CD4-positive, alpha-beta T cell treated with Interleukin-10 for 1 hour (primary cell): ENCODE results near the gene XYLT2.
A peak's percentile ranks its signal among the peaks of the same experiment; 100 is the strongest.

Experiments used
- DNase-seq: peaks from one replicate; pipeline ENCODE4 v3.0.0-alpha.2; 2020

The XYLT2 gene

DNA sequence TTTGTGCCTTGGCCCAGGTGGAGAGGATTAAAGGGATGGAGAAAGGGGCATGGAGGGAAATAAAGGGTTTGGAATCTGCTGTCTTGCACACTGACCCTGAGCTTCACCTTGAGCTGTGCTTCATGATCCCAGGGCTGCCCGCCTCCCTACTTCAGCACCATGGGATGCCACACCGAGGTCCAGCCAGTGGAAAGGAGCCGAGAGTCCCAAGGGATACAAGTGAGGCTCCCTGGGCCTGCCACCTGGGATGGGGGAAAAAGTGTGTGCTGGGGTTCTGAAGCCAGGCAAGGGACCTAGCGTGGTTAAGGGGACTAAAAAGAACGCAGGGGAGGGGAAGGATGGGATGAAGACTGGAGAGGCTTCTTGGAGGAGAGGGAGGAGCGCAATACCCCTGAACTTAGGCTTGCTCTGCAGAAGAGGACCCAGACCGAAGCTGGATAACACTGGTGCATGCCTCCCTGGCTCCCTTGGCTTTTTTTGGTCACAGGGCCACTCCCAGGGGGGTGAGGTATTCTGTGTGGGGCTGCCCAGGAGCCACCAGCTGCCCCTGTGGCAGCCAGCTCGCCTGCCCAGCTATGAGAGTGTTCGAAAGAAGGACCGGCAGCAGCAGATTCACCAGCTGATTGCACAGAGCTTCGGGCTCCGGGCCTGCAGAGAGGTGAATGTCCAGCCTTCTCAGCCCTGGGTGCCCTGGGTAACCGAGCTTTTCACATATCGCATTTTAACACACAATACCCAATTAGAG is 19.9 kb downstream of the XYLT2 start:
- no peak for DNase-seq

DNA sequence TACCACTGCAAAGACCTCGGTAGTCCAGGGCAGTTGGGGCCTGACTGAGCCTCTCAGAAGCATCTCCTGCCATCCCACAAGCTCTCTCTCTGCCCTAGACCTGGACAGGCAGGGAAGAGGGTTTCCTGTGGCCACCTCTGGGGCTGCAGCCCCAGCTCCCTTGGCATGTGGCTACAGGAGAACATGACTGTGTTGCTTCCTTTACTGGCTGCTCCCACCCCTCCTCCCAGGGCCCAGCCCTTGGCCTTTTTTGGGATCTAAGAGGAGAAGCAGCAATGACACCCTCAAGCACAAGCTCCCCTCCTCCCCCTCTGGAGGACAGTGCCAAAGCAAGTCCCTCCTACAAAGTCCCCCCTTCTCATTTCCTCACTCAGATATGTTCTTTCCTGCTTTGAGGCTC is 21.5 kb downstream of the XYLT2 start:
- no peak for DNase-seq

DNA sequence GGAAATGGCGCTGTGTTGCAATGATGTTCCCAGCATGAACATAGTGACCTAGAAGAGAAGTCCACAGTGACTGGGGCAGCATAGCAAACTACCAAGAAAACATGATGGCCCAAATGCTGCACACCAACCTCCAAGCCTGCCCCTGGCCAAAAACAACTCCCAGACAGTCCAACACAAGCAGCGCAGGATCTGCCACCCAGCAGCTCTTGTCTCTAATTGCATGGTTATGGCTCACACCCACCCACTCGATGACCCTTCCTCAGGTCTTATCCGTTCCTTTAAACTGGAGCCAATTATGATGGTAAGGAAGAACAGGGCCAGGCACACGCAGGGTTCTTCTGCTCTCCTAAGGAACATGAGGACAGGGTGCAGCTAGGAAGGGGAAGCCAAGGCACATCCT is 24.1 kb downstream of the XYLT2 start:
- DNase-seq, result no peak

DNA sequence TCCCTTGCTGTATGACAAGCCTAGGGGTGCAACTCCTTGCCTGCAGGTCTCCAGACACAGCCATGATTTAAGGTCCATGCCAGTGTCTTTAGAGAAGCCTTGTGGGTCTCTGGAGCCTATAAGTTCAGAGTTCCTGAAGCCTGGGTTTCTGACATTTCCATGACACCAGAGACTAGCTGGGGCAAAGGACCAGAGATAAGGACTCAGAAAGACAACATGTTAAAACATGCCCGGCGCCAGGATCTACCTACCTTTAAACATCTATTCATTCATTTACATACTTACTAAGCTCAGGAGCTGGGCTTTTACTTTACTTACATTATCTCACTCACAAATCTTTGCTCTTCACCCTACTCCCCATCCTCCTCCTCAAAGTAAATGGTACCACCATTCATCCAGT is 25.6 kb downstream of the XYLT2 start:
- DNase-seq, result no peak

DNA sequence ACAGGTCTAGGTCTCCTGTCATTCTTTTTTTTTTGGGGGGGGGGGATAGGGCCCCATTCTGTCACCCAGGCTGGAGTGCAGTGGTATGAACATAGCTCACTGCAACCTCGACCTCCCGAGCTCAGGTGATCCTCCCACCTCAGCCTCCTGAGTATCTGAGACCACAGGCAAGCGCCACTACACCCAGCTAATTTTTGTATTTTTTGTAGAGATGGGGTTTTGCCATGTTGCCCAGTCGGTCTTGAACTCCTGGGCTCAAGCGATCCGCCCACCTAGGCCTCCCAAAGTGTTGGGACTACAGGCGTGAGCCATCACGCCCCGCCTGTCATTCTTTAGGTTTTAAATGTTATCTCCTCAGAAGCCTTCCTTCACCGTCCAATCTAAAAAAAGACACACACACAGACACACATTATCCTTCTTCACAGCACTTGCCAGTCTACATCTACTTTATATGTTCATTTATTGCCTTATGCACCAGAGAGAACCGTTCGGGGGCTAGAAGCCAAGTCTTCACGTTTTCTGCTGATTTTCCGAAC is 26.4 kb downstream of the XYLT2 start:
- DNase-seq, result no peak

DNA sequence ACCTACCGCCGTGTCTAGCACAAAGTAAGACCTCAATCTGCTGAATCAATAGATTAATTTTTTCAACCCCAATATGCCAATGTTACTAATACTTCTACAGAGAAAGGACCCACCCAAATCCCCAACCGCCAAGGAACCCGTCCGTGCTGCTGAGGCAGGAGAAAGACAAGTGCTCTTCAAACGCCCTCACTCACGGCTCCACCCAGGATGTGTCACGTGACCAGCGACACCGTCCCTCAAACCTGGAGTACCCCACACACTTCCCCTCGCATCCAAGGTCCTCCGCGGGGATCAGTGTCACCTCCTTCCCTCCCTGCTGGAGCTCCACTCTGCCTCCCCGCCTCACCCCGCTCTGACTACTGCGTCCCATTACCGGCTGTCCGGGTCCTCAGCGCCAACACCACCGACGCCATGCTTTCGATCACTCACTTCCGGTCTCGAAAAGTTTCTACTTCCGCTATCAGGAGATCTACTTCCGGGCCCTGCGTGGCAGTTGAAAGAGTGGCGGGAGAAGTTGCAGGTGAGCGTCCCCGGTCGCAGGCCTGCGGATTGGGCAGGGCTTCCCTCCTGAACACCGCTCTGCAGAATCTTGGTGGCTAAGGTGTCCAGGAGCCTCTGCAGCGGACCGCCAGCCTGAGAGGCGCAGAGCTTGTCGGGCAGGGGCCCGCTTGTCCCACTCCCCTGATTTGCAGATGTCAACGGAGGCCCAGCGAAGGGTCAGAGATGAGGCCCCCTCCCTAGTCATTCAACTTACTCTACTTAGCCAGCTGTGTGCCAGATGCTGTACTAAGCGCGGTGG is 27.0 kb downstream of the XYLT2 start, which contains the start of the genes EME1 and MRPL27:
Gene EME1 (plus strand): TSS at position 472 of the 799 bp plus-strand sequence. CDS start 1,980 bp downstream, outside the sequence.
Gene MRPL27 (minus strand): TSS at position 427 of the 799 bp plus-strand sequence. CDS start 14 bp downstream, at position 413.
- DNase-seq, result peak; percentile 91

DNA sequence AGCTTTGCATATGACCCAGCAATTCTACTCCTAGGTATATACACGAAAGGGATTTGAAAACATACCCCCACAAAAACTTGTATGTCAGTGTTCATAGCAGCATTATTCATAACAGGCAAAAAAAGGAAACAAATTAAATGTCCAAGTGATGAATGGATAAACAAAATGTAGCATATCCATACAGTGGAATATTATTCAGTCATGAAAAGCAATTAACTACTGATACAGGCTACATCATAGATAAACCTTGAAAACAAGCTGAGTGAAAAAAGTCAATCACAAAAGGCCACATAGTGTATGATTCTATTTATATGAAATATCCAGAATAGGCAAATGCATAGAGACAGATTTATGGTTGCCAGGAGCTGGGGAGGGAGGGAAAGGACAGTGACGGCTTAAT is 27.8 kb downstream of the XYLT2 start:
- no peak for DNase-seq

DNA sequence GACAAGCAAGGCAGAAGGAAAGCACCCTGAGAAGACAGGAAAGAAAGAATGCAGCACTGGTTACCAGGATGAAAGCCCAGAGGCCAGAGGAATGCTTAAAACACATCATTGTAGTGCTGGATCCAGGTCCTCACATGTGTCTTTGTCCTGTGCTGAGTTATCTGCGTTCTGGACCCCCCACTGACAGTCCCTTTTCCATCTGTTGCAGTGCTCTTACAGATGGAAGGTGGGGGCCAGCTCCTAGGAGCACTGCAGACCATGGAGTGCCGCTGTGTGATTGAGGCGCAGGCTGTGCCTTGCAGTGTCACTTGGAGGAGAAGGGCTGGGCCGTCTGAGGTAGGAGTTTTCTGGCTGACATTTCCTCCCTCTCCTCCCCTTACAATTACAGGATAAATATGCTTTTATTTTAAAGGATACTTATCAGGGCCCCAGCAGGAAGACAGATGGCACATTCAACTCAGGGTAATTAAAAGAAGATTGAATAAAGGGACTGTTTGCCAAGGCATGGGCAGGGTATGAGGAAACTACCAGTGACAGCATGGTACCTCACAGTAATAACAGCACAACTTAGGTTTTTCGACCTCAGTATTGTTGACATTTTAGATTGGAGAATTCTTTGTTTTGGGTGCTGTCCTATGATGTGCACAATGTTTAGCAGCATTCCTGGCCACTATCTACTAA is 30.1 kb downstream of the XYLT2 start:
- no peak for DNase-seq

DNA sequence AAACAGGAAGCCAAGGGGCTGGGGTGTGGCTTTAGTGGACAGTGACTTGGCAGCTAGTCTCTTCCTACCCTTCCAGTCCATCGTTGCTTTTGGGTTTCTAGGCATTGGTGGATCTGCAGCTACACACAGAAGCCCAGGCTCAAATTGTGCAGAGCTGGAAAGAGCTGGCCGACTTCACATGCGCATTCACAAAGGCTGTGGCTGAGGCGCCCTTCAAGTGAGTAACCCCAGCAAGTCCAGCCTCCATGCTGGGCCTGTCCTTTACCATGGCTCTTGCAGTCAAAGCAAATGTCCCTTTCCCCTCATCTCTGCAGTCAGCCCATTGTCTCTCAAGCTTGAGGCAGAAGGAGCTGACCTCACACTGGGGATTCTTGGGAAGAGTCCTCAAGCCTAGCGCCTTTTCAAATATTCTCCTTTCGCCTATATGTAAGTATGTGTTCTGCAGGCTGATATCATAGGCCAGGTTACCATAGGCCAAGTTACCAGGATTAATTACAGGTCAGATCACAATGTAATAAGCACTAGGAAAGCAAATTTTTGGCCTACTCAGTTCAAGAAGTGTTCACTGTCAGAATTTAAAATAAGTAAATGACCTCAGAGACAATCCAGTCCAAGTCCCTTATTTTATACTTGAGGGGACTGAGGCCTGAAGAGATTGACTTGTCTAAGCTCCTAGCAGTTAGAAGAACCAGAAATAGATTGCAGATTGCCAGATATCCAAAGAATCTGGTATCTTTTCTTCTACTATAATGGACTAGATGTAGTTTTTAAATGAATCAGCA is 33.6 kb downstream of the XYLT2 start:
- no peak for DNase-seq

DNA sequence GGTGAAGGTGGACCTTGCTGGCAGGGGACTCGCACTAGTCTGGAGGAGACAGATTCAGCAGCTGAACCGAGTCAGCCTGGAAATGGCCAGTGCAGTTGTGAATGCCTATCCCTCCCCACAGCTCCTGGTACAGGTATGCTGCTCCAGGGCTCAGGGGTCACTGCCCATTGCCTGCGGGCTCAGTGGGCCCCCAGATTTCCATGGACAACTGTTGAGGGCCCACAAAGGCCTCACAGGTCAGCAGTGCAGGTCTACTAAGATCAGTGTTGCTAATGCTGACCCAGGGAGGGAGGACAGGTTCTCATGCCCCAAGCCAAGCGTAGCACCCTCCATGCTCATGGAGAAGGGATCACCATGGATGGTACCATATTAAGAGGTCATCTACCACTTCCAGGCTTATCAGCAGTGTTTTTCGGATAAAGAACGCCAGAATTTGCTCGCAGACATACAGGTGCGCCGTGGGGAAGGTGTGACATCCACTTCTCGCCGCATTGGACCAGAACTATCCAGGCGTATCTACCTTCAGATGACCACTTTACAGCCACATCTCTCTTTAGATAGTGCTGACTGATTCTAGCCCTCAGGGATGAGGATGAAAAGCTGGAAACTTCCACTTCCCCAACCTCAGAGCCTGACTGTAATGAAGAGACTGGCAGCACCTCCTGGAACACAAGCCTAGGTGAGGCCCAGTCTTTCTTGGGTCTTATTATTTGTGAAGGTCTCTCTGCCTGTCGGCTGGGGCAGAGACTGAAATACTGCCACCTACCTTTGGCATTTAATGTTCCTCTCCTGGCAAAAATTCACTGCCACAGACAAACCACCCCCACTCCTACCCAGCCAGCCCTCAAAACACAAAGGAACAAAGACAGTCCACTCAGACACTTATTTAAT is 34.7 kb downstream of the XYLT2 start:
- no peak for DNase-seq

DNA sequence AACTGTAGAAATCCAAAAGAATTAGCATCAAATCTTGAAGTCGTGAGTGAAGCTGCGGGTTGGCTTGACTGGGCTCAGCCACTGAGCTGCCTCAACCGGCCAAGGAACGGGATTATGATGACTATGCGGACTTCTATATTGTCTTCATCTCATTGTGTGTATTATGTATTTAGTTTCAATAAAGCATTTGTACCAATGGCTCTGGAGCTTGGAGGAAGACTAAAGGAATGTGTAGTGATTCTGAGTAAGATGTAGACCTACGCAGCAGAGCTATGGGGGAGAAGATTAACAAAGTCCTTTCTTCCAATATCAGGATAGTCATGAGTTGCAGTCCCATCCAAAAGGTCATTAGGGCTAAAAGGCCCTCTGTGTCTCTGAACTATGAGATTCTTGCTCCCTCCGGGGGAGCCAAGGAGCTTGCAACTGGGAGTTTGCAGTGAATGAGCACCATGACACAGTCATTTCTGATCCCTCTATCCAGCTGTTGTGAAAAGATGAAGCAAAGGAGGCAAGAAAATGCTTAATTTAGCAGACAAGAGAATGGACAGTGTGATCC is 35.4 kb downstream of the XYLT2 start:
- no peak for DNase-seq

DNA sequence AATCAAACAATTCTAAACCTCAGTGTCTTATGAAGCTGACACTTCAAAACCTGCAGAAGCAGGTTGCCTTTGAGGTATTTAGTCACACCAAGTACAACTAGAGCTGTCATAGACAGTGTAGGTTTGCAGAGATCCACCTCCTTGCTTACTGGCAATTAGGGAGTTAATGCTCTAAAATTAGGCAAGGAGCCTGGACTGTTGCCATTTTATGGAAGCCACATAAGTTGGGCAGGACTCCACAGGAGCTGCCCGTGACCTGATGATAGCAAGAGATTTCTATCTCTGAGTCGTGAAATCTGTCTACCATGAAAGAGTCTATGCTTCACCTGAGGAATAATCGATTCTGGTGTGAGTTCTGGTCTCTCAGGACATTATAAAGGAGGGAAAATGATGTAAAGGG is 36.0 kb downstream of the XYLT2 start:
- DNase-seq, result no peak

DNA sequence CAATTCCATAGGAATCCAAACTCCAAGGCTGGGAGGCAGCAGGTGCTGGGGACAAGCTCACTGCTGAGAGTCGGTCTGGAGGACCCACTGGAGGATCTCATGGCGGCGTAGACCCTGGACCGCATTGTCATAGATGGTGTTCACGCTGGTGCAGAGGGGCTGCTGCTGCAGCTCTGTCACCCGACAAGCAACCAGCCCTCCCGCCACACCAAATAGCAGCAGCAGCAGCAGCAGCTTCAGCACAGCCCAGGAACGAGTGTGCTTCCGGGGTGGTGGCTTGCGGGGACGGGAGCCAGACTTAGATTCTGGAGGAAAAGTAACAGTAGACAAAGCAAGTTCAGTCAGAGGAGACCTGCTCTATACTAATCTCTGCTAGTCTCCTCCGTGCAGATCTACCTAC is 37.0 kb downstream of the XYLT2 start:
- no peak for DNase-seq

DNA sequence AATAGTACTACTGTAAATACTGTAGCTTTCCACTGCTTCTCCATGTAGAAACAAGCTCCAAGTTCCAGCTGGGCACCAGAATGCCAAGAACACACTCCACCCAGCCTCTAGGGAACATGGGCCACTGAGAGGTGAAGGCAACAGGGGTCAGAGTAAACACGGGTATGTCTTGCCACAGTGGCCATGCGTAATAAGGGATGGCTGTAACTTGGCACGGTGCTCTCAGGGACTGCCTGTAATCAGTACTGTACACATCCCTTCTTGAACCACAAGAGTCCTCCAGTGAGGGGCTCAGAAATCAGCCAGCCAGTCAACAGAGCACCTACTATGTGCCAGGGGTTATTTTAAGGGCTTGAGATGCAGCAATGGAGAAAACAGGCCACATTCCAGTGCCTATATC is 40.6 kb downstream of the XYLT2 start:
- DNase-seq, result no peak

DNA sequence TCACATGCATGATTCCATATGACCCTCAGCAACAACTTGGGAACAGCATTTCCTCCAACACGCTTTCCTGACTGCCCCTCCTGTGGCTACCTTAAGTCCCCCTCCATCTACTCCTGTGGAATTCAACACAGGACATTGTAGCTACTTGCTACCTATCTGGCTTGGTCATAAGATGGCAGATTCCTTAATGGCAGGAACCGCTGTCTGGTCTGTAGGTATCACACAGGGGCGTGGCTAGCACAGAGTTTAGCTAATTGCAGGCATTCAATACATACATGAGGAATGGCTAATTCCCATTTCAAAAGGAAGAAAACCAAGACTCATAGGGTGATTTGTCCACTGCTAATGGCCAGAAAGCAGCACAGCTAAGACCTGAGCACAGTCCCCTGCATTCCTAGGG is 42.8 kb downstream of the XYLT2 start:
- DNase-seq, result no peak

DNA sequence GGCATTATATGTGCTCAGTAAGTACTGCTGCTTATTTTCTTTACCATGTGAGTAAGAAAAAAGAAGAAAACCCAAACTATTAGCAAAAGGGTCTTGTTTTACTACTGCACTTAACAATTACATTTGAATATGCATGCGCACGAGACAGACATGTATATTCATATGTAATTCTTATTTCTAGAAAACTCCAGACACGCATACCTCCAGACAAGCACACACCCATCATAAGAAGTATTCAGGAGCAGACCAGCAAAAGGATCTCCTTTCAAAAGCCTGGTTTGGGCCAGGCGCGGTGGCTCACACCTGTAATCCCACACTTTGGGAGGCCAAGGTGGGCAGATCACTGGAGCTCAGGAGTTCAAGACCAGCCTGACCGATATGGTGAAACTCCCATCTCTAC is 43.6 kb downstream of the XYLT2 start:
- DNase-seq, result no peak

DNA sequence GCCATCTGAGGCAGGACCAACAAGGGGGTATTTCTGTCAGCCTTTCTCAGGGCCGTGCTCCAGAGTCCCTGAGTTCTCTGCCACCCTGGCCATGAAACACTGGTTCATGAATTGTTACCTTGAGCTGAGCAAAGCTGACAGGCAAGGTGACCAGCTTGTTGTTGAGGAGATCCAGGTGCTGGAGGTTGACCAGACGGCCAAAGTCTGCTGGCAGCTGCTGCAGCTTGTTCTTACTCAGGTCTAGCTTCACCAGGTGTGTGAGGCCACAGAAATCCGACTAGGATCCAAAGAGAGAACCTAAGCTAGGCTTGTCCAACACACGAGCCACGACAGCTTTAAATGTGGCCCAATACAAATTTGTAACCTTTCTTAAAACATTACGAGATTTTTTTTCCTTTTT is 46.7 kb downstream of the XYLT2 start:
- no peak for DNase-seq

DNA sequence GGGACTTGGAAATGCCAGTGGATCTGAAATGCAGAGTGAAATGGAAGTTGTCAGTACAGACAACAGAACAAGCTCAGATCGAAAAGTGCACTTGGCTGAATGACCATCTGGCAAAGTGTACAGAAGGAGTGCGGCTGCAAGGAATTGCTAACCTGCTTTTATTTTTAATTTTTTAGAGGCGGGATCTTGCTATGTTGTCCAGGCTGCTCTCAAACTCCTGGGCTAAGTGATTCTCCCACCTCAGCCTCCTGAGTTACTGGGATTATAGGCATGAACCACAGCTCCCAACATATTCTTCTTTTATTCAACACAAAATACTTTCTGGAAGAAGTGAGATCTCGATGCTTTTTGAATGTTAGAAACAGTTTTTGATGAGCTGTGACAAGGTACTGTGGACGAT is 47.8 kb downstream of the XYLT2 start:
- DNase-seq, result no peak

DNA sequence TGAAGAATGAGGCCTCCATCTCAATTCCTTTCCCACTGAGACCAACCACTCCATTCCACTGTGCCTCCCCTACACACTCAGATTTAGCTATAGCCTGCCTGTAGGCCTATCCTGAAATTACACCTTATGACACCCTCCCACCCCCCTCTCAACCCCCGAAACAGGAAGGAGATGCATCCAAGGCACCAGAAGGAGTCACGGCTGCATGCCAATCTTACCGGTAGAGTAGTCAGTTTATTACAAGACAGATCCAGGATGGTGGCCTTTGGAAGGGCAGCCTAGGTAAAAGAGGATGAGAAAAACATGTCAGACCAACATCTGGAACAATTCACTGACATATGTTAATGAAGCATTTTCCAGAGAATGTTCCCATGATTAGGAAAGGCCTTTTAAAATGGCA is 48.8 kb downstream of the XYLT2 start:
- no peak for DNase-seq

DNA sequence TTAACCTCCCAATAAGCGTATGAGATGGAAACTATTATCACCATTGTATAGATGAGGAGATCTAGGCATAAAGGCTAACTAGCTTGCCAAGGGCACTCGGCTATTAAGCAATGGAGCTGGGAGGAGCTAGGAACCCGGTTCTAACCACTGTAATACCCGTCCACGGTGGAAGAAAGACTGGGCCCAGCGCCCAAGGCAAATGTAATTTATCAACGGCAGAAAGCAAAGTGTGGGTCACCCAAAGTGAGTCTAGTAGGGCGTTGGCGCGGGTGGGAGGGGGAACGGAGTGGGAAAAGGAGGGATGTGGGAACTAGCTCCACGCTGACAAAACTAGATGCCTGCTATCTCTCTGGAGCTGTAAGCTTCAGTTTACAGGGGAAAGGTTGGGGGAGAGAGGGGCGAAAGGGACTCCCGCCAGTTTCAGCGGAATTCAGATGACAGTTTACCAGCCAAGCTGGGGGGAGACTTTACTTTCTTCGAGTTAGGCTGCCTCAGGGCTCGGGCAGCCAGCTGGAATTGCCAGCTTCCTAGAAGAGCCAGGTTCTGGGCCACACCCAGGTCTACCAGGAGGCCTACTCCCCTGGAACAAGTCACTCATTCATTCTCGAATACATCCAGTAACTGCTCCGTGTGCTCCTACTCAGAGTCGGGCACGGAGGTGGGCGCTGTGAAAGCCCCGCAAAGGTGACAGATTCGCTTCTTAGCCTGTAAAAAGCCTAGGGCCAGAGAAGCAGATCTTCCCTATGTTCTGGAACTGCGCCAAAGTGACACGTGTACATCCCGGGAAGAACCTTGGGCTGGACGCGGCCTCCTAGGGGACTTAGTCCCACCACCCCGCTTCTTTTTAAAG is 50.6 kb downstream of the XYLT2 start:
- DNase-seq, result peak; percentile 21
